Right cardiac atrium (tissue), 5 donors: ENCODE data around the gene DPYD. TPM values are rescaled to one million over a fixed set of nuclear protein-coding genes. Genes with fewer than 3 reads are reported as not detected.
A peak's percentile ranks its signal among the peaks of the same experiment; 100 is the strongest.

ENCODE experiments used
- ATAC-seq, 2 donors: fragments of 200-7000 bp; cut with Tn5 transposase; one replicate each; pipeline versions ENCODE4 v1.8.0 to v1.9.1; 2020; ENCODE audit warnings: moderate library complexity in 2 of 2, mild to moderate bottlenecking in 1 of 2
- DNase-seq, 3 donors: peaks; one replicate each; pipeline ENCODE4 v3.0.0-alpha.2; 2020
- H3K27ac ChIP-seq: one replicate; pipeline ENCODE4 v1.5.1; 2013; ENCODE audit warnings: mild to moderate bottlenecking, low read length, control low read depth, moderate library complexity
- H3K27me3 ChIP-seq: one replicate; pipeline ENCODE4 v1.6.1; 2013; ENCODE audit not compliant: control insufficient read depth, insufficient read depth
- H3K4me1 ChIP-seq: one replicate; pipeline ENCODE4 v1.6.1; 2013; ENCODE audit warnings: low read length; ENCODE audit not compliant: control insufficient read depth, insufficient read depth
- H3K4me3 ChIP-seq: one replicate; pipeline ENCODE4 v1.5.1; 2013; ENCODE audit warnings: low read length, control low read depth
- H3K9me3 ChIP-seq: one replicate; pipeline ENCODE4 v1.6.1; 2013; ENCODE audit warnings: low read length; ENCODE audit not compliant: control insufficient read depth
- WGBS: extraction: QIAGEN DNeasy Blood & Tissue Kit; methylation state at CpG from one replicate; pipeline ENCODE4 v1.1.7; 2013; 5-methylcytosine and 5-hydroxymethylcytosine counted together
- intact Hi-C, 4 donors: fragments of 100-400 bp; cut with DNase I; formaldehyde crosslinking; loops; one replicate each; pipeline versions ENCODE4 v1.11.0 to v1.14.0; 2022 to 2023
- polyA plus RNA-seq: library from polyadenylated mRNA; stranded (reverse); fragments of 200-250 nt; gene quantifications from one replicate; pipeline ENCODE4 v1.2.3, GENCODE V29; 2013
- total RNA-seq, 4 donors: library from RNA; stranded (reverse); fragmentation: NEBNext Ultra II Directional; extraction: Animal tissue kit (Norgen Biotek cat#: 25700); gene quantifications; one replicate each; pipeline ENCODE4 v1.2.1, GENCODE V29; 2021
- donor health status: healthy with polysubstance abuse.
- donor health status: DM: no; HTN: yes; CAD: no.
- donor health status: DM: no; HTN: no; CAD: no.
- donor health status: DM: no; HTN: yes; CAD: no; lungs with severe emphysema.
- donor health status: DM: yes; HTN: yes; CAD: no.

The DPYD gene
- total and polyA plus RNA-seq, 5 donors: 5.2 to 15.7 (median 15.4) TPM

- Histone ChIP-seq H3K4me1 (no peaks in the 10 kb centered on the region), H3K9me3 (no peaks in the 10 kb centered on the region), H3K4me3 (no peak overlapping the region), H3K27me3 (no peaks in the 10 kb centered on the region), H3K27ac (no peak overlapping the region)
- DNase-seq (no peak), ATAC-seq (no peak)
- intact Hi-C loops: no loop called here
- 90% methylated on average over 1 of the region's 1 CpG for WGBS
Measured at GRCh38 chr1:97166626-97167025, 754.2 kb downstream of the DPYD start.

- Histone ChIP-seq H3K9me3 (no peaks in the 10 kb centered on the region), H3K27ac (no peak overlapping the region), H3K4me1 (no peaks in the 10 kb centered on the region), H3K4me3 (no peak overlapping the region), H3K27me3 (no peaks in the 10 kb centered on the region)
- intact Hi-C loops: no loop called here
- 83% methylated on average over 1 of the region's 1 CpG for WGBS
- DNase-seq (no peak), ATAC-seq (no peak)
Measured at GRCh38 chr1:97164276-97164639, 756.6 kb downstream of the DPYD start.

DNA sequence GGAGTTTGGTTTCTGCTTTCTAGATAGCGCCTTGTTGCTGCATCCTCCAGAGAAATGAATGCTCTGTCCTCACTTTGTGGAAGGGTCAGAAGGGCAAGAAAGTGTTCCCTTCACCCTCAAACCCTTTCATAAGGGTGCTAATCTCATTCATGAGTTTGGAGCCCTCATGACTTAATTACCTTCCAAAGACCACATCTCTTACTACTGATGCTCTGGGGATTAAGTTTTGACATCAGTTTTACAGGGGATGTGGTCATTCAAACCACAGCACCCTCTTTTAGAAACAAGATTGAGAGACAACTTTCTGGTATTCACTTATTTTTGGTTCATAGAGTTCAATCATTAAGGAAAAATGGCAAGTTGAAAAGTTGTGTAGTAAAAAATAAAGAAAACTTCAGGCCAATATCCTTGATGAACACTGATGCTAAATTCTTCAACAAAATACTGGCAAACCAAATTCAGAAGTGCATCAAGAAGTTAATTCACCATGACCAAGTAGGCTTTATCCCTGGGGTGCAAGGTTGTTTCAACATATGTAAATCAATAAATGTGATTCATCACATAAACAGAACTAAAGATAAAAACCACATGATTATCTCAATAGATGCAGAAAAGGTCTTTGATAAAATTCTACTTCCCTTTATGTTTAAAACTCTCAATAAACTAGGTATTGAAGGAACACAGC, 757.1 kb downstream of the DPYD start:
- H3K4me1 ChIP-seq: no peaks in the 10 kb centered on the region

GRCh38 chr1:97160818-97161217, 760.0 kb downstream of the DPYD start:
- ATAC-seq: peak in 1 of 2 donors; percentile 82
- Histone ChIP-seq H3K4me1 (no peaks in the 10 kb centered on the region), H3K27me3 (no peaks in the 10 kb centered on the region), H3K4me3 (no peak overlapping the region), H3K9me3 (no peaks in the 10 kb centered on the region), H3K27ac (no peak overlapping the region)
- intact Hi-C loops: no loop called here
- no peak for DNase-seq
- 19% methylated on average over 4 of the region's 4 CpGs for WGBS

More for the DNA sequence above, 757.1 kb downstream of the DPYD start:
- no peak for DNase-seq
- 93% methylated on average over 1 of the region's 1 CpG for WGBS
- ATAC-seq: no peak
- H3K27me3 ChIP-seq: no peaks in the 10 kb centered on the region
- no peak overlapping the region for H3K27ac ChIP-seq
- no peaks in the 10 kb centered on the region for H3K9me3 ChIP-seq
- intact Hi-C loops: no loop called here
- H3K4me3 ChIP-seq: no peak overlapping the region

- H3K9me3 ChIP-seq: no peaks in the 10 kb centered on the region
- no peaks in the 10 kb centered on the region for H3K4me1 ChIP-seq
- DNase-seq (no peak), ATAC-seq (no peak)
- H3K27me3 ChIP-seq: no peaks in the 10 kb centered on the region
- no peak overlapping the region for H3K27ac ChIP-seq
- H3K4me3 ChIP-seq: no peak overlapping the region
- intact Hi-C loops: no loop called here
Measured at GRCh38 chr1:97159342-97159741, 761.5 kb downstream of the DPYD start.

GRCh38 chr1:97158691-97159096, 762.1 kb downstream of the DPYD start:
- Histone ChIP-seq H3K27ac (no peak overlapping the region), H3K4me3 (no peak overlapping the region), H3K27me3 (no peaks in the 10 kb centered on the region), H3K4me1 (no peaks in the 10 kb centered on the region), H3K9me3 (no peaks in the 10 kb centered on the region)
- intact Hi-C loops: no loop called here
- no peak for ATAC-seq
- no peak for DNase-seq
- 69% methylated on average over 1 of the region's 1 CpG for WGBS

DNA sequence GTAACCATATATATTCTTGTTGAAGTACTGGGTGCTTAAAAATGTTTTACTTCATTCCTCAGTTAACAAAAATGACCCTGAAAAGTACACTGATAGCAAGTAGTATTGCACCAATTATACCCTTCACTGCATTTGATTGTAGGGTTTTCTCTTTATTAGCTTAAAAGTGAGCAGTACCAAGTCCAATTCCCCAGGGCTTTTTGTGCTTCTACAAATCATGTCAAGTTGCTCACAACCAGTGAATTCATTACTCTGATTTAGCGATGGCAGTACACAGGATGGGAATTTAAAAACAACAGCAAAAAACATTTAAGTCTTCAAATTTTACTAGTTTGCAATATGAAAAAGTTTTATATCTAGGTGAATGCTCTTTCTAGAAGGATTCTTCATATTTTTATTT, 762.8 kb downstream of the DPYD start:
- Histone ChIP-seq H3K4me1 (no peaks in the 10 kb centered on the region), H3K27me3 (no peaks in the 10 kb centered on the region), H3K27ac (no peak overlapping the region), H3K4me3 (no peak overlapping the region), H3K9me3 (no peaks in the 10 kb centered on the region)
- intact Hi-C loops: no loop called here
- ATAC-seq (no peak), DNase-seq (no peak)
- 94% methylated on average over 1 of the region's 1 CpG for WGBS

DNA sequence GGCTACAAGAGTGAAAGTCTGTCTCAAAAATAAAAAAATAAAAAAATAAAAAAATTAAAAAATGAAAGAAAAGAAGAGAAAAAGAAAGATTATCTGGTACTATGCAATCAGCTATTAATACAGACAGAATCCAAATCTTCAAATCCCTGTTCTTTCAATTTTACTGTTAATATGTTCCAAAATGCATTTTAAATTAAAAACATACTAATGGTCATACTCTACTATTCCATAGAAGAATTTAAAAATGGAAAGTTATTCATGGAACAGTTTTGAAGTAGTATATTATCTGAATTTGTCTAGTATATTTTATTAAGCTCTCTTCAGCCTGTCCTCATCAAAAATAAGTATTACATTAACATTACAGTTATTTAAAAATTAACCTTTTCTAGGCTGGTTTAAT, 769.2 kb downstream of the DPYD start:
- intact Hi-C loops: no loop called here
- ATAC-seq: no peak
- no peak overlapping the region for H3K4me3 ChIP-seq
- DNase-seq: no peak
- no peak overlapping the region for H3K27ac ChIP-seq
- no peaks in the 10 kb centered on the region for H3K9me3 ChIP-seq
- H3K4me1 ChIP-seq: no peaks in the 10 kb centered on the region
- no peaks in the 10 kb centered on the region for H3K27me3 ChIP-seq

DNA sequence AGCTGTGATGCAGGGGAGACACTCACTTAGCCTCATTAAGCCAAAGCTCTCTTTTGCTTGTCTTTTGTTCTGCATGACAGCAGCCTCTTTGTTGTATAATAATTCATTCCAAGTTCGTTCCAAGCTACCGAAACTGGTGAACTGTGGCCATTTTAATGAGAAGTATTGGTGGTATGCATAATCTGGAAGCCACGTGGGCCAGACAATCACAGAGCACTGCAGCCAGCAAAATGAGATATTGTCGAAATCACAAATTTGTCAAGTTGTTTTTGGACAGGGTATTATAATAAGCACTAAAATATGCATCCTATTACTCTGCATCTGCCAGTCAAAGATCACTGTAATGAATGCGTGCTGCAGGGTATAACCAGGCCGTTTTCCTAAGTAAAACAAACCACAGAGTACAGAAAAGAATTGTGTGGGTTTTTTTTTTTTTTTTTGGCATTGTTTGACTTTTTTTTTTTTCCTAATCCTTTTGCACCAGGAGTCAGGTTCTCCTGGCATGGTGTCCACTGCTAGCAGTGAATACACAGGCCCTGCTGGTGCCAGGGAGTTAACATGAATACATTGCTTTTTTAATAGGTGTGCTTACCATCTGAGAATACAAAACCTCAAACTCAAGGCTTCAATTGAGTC, 775.4 kb downstream of the DPYD start:
- Histone ChIP-seq H3K27me3 (no peaks in the 10 kb centered on the region), H3K4me1 (no peaks in the 10 kb centered on the region), H3K9me3 (no peaks in the 10 kb centered on the region), H3K27ac (no peak overlapping the region), H3K4me3 (no peak overlapping the region)
- 55% methylated on average over 6 of the region's 6 CpGs for WGBS
- ATAC-seq (no peak), DNase-seq (no peak)
- intact Hi-C loops: no loop called here

DNA sequence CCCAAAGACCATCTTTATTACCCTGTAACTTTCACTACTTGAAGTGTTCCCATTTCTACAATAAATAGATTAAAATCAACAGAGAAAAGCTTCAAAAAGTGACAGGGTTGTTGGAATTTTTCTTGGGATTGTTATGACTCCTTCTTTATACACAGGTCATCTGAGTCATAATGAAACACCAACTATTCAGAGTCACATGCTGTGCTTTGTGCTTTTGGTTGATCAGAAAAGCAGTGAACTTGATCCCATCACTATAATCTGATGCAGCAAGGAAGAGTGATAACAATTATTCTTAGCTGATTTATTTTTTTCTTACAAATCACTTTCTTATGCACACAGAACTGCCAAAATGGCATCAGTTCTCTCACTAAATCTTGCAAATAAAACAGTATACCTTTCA, 776.3 kb downstream of the DPYD start:
- Histone ChIP-seq H3K4me1 (no peaks in the 10 kb centered on the region), H3K9me3 (no peaks in the 10 kb centered on the region), H3K27me3 (no peaks in the 10 kb centered on the region), H3K4me3 (no peak overlapping the region), H3K27ac (no peak overlapping the region)
- ATAC-seq: no peak
- DNase-seq: no peak
- intact Hi-C loops: no loop called here

GRCh38 chr1:97143236-97143882, 777.5 kb downstream of the DPYD start:
- WGBS: 91% methylated on average over 2 of the region's 2 CpGs
- intact Hi-C loops: no loop called here
- Histone ChIP-seq H3K27ac (no peak overlapping the region), H3K27me3 (no peaks in the 10 kb centered on the region), H3K4me3 (no peak overlapping the region), H3K4me1 (no peaks in the 10 kb centered on the region), H3K9me3 (no peaks in the 10 kb centered on the region)
- ATAC-seq: no peak
- no peak for DNase-seq
